Memory B cell (primary cell): ENCODE results near the gene APEH.
A peak's percentile ranks its signal among the peaks of the same experiment; 100 is the strongest.

Experiments used
- ATAC-seq: fragments of 150-1000 bp; cut with Tn5 transposase; 2 replicates; pipeline ENCODE4 v1.10.0; 2021; ENCODE audit warnings: low read depth, mild to moderate bottlenecking, moderate library complexity
- DNase-seq, 2 donors: peaks; one replicate each; pipeline ENCODE4 v3.0.0; 2022; ENCODE audit warnings: low spot score in 2 of 2
- H3K27ac Mint-ChIP-seq: one replicate; pipeline ENCODE4 v1.8.0; 2022; ENCODE audit warnings: mild to moderate bottlenecking, moderate library complexity, mixed read lengths
- H3K27me3 Mint-ChIP-seq: one replicate; pipeline ENCODE4 v1.8.0; 2022; ENCODE audit warnings: mixed read lengths
- H3K36me3 Mint-ChIP-seq: one replicate; pipeline ENCODE4 v1.8.0; 2022; ENCODE audit warnings: mild to moderate bottlenecking, mixed read lengths
- H3K4me1 Mint-ChIP-seq: one replicate; pipeline ENCODE4 v1.8.0; 2022; ENCODE audit warnings: mixed read lengths
- H3K4me3 Mint-ChIP-seq: one replicate; pipeline ENCODE4 v1.8.0; 2022; ENCODE audit warnings: mild to moderate bottlenecking, moderate library complexity, mixed read lengths
- H3K9me3 Mint-ChIP-seq: one replicate; pipeline ENCODE4 v1.8.0; 2022; ENCODE audit warnings: mixed read lengths

Gene APEH

GRCh38 chr3:49712631-49713317 lies 38.6 kb downstream of the APEH start:
- Mint-ChIP-seq H3K9me3 (no peaks in the 10 kb centered on the region), H3K27ac (no peak overlapping the region), H3K4me3 (no peak overlapping the region), H3K36me3 (peaks cover 4% of the 10 kb centered on the region), H3K27me3 (no peaks in the 10 kb centered on the region), H3K4me1 (peaks cover under 1% of the 10 kb centered on the region)
- no peak for DNase-seq
- no peak for ATAC-seq

- no peak overlapping the region for H3K27ac Mint-ChIP-seq
- no peaks in the 10 kb centered on the region for H3K9me3 Mint-ChIP-seq
- H3K36me3 Mint-ChIP-seq, result peaks cover 2% of the 10 kb centered on the region
- DNase-seq, result no peak
- ATAC-seq, result no peak
- H3K4me3 Mint-ChIP-seq, result no peak overlapping the region
- no peaks in the 10 kb centered on the region for H3K27me3 Mint-ChIP-seq
- peaks cover under 1% of the 10 kb centered on the region for H3K4me1 Mint-ChIP-seq
Measured at GRCh38 chr3:49713336-49714105, 39.4 kb downstream of the APEH start.

GRCh38 chr3:49714728-49715550 lies 40.8 kb downstream of the APEH start:
- Mint-ChIP-seq H3K4me3 (no peak overlapping the region), H3K4me1 (peaks cover 8% of the 10 kb centered on the region), H3K36me3 (peaks cover 2% of the 10 kb centered on the region), H3K27me3 (no peaks in the 10 kb centered on the region), H3K9me3 (no peaks in the 10 kb centered on the region), H3K27ac (no peak overlapping the region)
- DNase-seq (no peak), ATAC-seq (no peak)

- Mint-ChIP-seq H3K27ac (no peak overlapping the region), H3K36me3 (peaks cover 2% of the 10 kb centered on the region), H3K27me3 (no peaks in the 10 kb centered on the region), H3K4me1 (peaks cover 8% of the 10 kb centered on the region), H3K9me3 (no peaks in the 10 kb centered on the region), H3K4me3 (no peak overlapping the region)
- DNase-seq (no peak), ATAC-seq (no peak)
Measured at GRCh38 chr3:49715611-49716121, 41.5 kb downstream of the APEH start.

GRCh38 chr3:49716169-49716568 lies 42.0 kb downstream of the APEH start:
- Mint-ChIP-seq H3K9me3 (no peaks in the 10 kb centered on the region), H3K27me3 (no peaks in the 10 kb centered on the region), H3K4me1 (peaks cover 12% of the 10 kb centered on the region), H3K4me3 (no peak overlapping the region), H3K27ac (no peak overlapping the region), H3K36me3 (peaks cover 2% of the 10 kb centered on the region)
- no peak for DNase-seq
- no peak for ATAC-seq

- H3K4me1 Mint-ChIP-seq, result peaks cover 14% of the 10 kb centered on the region
- no peak for DNase-seq
- H3K27ac Mint-ChIP-seq, result no peak overlapping the region
- H3K27me3 Mint-ChIP-seq, result no peaks in the 10 kb centered on the region
- peaks cover 2% of the 10 kb centered on the region for H3K36me3 Mint-ChIP-seq
- no peak overlapping the region for H3K4me3 Mint-ChIP-seq
- no peaks in the 10 kb centered on the region for H3K9me3 Mint-ChIP-seq
- ATAC-seq, result no peak
Measured at GRCh38 chr3:49716691-49717210, 42.6 kb downstream of the APEH start.

- peaks cover 2% of the 10 kb centered on the region for H3K36me3 Mint-ChIP-seq
- DNase-seq (no peak), ATAC-seq (no peak)
- no peak overlapping the region for H3K27ac Mint-ChIP-seq
- H3K4me1 Mint-ChIP-seq, result peaks cover 15% of the 10 kb centered on the region
- H3K4me3 Mint-ChIP-seq, result peak overlapping the region; percentile 46
- no peaks in the 10 kb centered on the region for H3K9me3 Mint-ChIP-seq
- H3K27me3 Mint-ChIP-seq, result no peaks in the 10 kb centered on the region
Measured at GRCh38 chr3:49717211-49717958, 43.2 kb downstream of the APEH start.

- H3K27me3 Mint-ChIP-seq, result no peaks in the 10 kb centered on the region
- no peaks in the 10 kb centered on the region for H3K9me3 Mint-ChIP-seq
- no peak overlapping the region for H3K27ac Mint-ChIP-seq
- ATAC-seq (no peak), DNase-seq (no peak)
- peaks cover 21% of the 10 kb centered on the region for H3K4me1 Mint-ChIP-seq
- peaks cover 2% of the 10 kb centered on the region for H3K36me3 Mint-ChIP-seq
- peak overlapping the region; percentile 90 for H3K4me3 Mint-ChIP-seq
Measured at GRCh38 chr3:49717959-49718857, 44.1 kb downstream of the APEH start.

GRCh38 chr3:49718858-49719213 lies 44.7 kb downstream of the APEH start:
- Mint-ChIP-seq H3K27ac (peak overlapping the region; percentile 90), H3K4me1 (peaks cover 23% of the 10 kb centered on the region), H3K9me3 (no peaks in the 10 kb centered on the region), H3K36me3 (peaks cover 2% of the 10 kb centered on the region), H3K4me3 (peak overlapping the region; percentile 90), H3K27me3 (no peaks in the 10 kb centered on the region)
- no peak for ATAC-seq
- DNase-seq, result no peak

GRCh38 chr3:49719214-49719884 lies 45.2 kb downstream of the APEH start, which contains the start of gene AMIGO3:
Gene AMIGO3 (minus strand): TSS chr3:49719684. CDS start chr3:49719465, 219 bp downstream.
- Mint-ChIP-seq H3K4me3 (peak within 1 kb of the TSS; percentile 90), H3K4me1 (peaks cover 27% of the 10 kb centered on the region), H3K9me3 (no peaks in the 10 kb centered on the region), H3K27me3 (no peaks in the 10 kb centered on the region), H3K27ac (peak within 1 kb of the TSS; percentile 90), H3K36me3 (peaks cover 2% of the 10 kb centered on the region)
- DNase-seq, result peak; percentile 90 to 92
- ATAC-seq, result peak; percentile 64

- H3K36me3 Mint-ChIP-seq, result peaks cover 2% of the 10 kb centered on the region
Measured at GRCh38 chr3:49720855-49721595, 46.9 kb downstream of the APEH start.

GRCh38 chr3:49721596-49721895 lies 47.4 kb downstream of the APEH start:
- Mint-ChIP-seq H3K27me3 (no peaks in the 10 kb centered on the region), H3K9me3 (no peaks in the 10 kb centered on the region), H3K36me3 (peaks cover 2% of the 10 kb centered on the region), H3K4me1 (peaks cover 36% of the 10 kb centered on the region), H3K4me3 (no peak overlapping the region), H3K27ac (peak overlapping the region; percentile 90)
- ATAC-seq (no peak), DNase-seq (no peak)

More at GRCh38 chr3:49720855-49721595, 46.9 kb downstream of the APEH start:
- Mint-ChIP-seq H3K4me3 (no peak overlapping the region), H3K9me3 (no peaks in the 10 kb centered on the region), H3K27ac (peak overlapping the region; percentile 90), H3K4me1 (peaks cover 35% of the 10 kb centered on the region), H3K27me3 (no peaks in the 10 kb centered on the region)
- no peak for DNase-seq
- no peak for ATAC-seq
